Smooth muscle cell (in vitro differentiated cells): ENCODE data around the gene WSCD1. TPM values are rescaled to one million over a fixed set of nuclear protein-coding genes. Genes with fewer than 3 reads are reported as not detected.

ENCODE experiments used
- DNase-seq: peaks from one replicate; lab custom pipeline; 2025; ENCODE audit not compliant: unreplicated experiment; lab: John Stamatoyannopoulos, UW
- H2AFZ ChIP-seq: fragments of 200-600 bp; sonication (generic); 2 replicates; pipeline ENCODE4 v1.6.0; 2016; ENCODE audit warnings: antibody characterized with exemption, low read depth, mild to moderate bottlenecking
- H3F3A ChIP-seq: fragments of 200-600 bp; sonication (generic); 2 replicates; pipeline ENCODE4 v1.6.0; 2017; ENCODE audit warnings: antibody characterized with exemption, low read depth
- H3K27ac ChIP-seq: fragments of 200-600 bp; sonication (generic); 2 replicates; pipeline ENCODE4 v1.5.1; 2016; ENCODE audit warnings: low read depth, mild to moderate bottlenecking
- H3K27me3 ChIP-seq: fragments of 200-600 bp; sonication (generic); 2 replicates; pipeline ENCODE4 v1.6.1; 2016; ENCODE audit warnings: low read depth, mild to moderate bottlenecking
- H3K36me3 ChIP-seq: fragments of 200-600 bp; sonication (generic); 2 replicates; pipeline ENCODE4 v1.5.1; 2016; ENCODE audit warnings: low read depth
- H3K4me1 ChIP-seq: fragments of 200-600 bp; sonication (generic); 2 replicates; pipeline ENCODE4 v1.5.1; 2016; ENCODE audit warnings: low read depth
- H3K4me2 ChIP-seq: fragments of 200-600 bp; sonication (generic); 2 replicates; pipeline ENCODE4 v1.6.0; 2016; ENCODE audit warnings: mild to moderate bottlenecking
- H3K4me3 ChIP-seq: fragments of 200-600 bp; sonication (generic); 2 replicates; pipeline ENCODE4 v1.5.1; 2016; ENCODE audit warnings: mild to moderate bottlenecking
- H3K79me2 ChIP-seq: fragments of 200-600 bp; sonication (generic); 2 replicates; pipeline ENCODE4 v1.6.0; 2016; ENCODE audit warnings: low read depth, mild to moderate bottlenecking
- H3K9ac ChIP-seq: fragments of 200-600 bp; sonication (generic); 2 replicates; pipeline ENCODE4 v1.6.0; 2016; ENCODE audit warnings: low read depth
- H3K9me3 ChIP-seq: fragments of 200-600 bp; sonication (generic); replicated peaks from 2 replicates; pipeline ENCODE4 v1.5.1; 2016; ENCODE audit warnings: low read depth
- H4K20me1 ChIP-seq: fragments of 200-600 bp; sonication (generic); 2 replicates; pipeline ENCODE4 v1.6.0; 2016; ENCODE audit warnings: low read depth
- WGBS: methylation state at CpG from one replicate; pipeline ENCODE4 v1.1.7; 2016; ENCODE audit warnings: low lambda C conversion rate; 5-methylcytosine and 5-hydroxymethylcytosine counted together
- polyA plus RNA-seq: library from polyadenylated mRNA; unstranded; fragments of >200 nt; fragmentation: Nextera tagmentation; extraction: Ambion mirVana; gene quantifications from 2 replicates; pipeline ENCODE4 v1.2.1, GENCODE V29; 2016
- total RNA-seq: library from RNA; depleted of rRNA; stranded (reverse); fragments of >200 nt; gene quantifications from 2 replicates; pipeline ENCODE4 v1.2.3, GENCODE V29; 2014
- TF ChIP-seq, protein P1 (sequence below): fragments of 200-600 bp; sonication (generic); IDR thresholded peaks from 2 replicates; pipeline ENCODE4 v1.5.1; 2017; ENCODE audit warnings: borderline replicate concordance, mild to moderate bottlenecking, antibody characterized with exemption; ENCODE audit not compliant: insufficient read depth, poor library complexity, severe bottlenecking

The WSCD1 gene
- total and polyA plus RNA-seq, 2 experiments from 2014 or later = 0.18 TPM

DNA sequence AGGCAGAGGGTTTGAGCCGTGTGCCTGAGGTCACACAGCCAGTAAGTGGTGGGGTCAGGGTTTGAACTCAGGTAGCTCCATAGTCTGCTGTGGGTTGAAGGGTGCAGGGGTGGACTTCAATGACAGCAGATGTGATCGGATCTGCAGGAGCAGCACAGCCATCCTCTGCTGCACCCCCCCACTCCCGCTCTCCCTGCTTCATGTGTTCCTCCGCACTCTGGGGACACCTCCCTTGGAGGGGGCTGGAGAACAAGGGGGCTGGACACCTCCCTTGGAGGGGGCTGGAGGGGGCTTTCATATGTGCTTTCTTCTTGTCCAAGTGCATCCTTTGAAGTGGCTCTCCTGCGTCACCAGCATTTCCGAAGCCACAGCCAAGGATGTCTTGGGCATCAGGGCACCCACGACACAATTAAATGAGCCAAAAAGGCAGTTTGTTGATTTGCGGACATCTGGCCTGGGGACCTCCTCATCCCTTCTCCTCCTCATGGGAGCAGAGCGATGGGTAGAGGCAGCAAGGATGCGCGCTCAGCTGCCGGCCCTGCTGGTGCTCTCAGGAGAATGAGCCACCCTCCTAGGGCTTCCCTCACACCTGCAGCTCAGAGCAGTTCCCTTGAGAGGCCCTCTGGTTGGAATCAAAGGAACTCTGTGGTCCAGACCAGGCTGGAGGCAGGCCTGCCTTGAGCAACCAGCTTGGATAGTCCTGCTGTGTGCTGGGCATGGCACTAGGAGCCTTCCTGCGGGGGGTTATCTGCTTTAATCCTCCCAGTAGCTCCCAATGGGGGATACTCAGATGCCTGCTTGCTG lies 26.2 kb downstream of the WSCD1 start:
- Histone ChIP-seq H3K9me3 (no peaks in the 10 kb centered on the region), H3K4me3 (no peak overlapping the region), H2AFZ (no peak overlapping the region), H4K20me1 (no peaks in the 10 kb centered on the region), H3F3A (no peaks in the 10 kb centered on the region), H3K4me2 (no peak overlapping the region), H3K79me2 (no peaks in the 10 kb centered on the region), H3K27ac (no peak overlapping the region), H3K27me3 (peaks cover 28% of the 10 kb centered on the region), H3K36me3 (no peaks in the 10 kb centered on the region), H3K4me1 (peaks cover 7% of the 10 kb centered on the region), H3K9ac (no peak overlapping the region)
- DNase-seq = no peak
- WGBS = 94% methylated on average over 10 of the region's 13 CpGs
- TF ChIP-seq, protein P1, sequence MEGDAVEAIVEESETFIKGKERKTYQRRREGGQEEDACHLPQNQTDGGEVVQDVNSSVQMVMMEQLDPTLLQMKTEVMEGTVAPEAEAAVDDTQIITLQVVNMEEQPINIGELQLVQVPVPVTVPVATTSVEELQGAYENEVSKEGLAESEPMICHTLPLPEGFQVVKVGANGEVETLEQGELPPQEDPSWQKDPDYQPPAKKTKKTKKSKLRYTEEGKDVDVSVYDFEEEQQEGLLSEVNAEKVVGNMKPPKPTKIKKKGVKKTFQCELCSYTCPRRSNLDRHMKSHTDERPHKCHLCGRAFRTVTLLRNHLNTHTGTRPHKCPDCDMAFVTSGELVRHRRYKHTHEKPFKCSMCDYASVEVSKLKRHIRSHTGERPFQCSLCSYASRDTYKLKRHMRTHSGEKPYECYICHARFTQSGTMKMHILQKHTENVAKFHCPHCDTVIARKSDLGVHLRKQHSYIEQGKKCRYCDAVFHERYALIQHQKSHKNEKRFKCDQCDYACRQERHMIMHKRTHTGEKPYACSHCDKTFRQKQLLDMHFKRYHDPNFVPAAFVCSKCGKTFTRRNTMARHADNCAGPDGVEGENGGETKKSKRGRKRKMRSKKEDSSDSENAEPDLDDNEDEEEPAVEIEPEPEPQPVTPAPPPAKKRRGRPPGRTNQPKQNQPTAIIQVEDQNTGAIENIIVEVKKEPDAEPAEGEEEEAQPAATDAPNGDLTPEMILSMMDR = no peak

DNA sequence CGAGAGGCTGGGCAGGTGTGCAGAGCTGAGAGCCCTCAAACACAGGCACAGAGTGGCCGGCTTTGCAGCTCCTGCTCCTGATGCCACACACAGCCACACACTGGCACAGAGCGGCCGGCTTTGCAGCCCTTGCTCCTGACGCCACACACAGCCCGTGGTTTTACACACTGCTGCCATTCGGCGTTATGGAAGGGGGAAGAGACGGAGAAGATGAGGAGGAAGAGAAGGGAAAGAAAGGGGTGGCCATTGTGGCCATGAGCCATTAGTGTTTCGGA lies 26.8 kb downstream of the WSCD1 start:
- H2AFZ ChIP-seq = no peak overlapping the region
- no peak for DNase-seq
- no peaks in the 10 kb centered on the region for H3K36me3 ChIP-seq
- H3K9ac ChIP-seq = no peak overlapping the region
- H3K27ac ChIP-seq = no peak overlapping the region
- 89% methylated on average over 10 of the region's 10 CpGs for WGBS
- TF ChIP-seq, protein P1 = no peak
- peaks cover 7% of the 10 kb centered on the region for H3K4me1 ChIP-seq
- H3K79me2 ChIP-seq = no peaks in the 10 kb centered on the region
- H3K4me2 ChIP-seq = no peak overlapping the region
- no peaks in the 10 kb centered on the region for H3F3A ChIP-seq
- no peaks in the 10 kb centered on the region for H4K20me1 ChIP-seq
- H3K9me3 ChIP-seq = no peaks in the 10 kb centered on the region
- no peak overlapping the region for H3K4me3 ChIP-seq
- H3K27me3 ChIP-seq = peaks cover 33% of the 10 kb centered on the region

GRCh38 chr17:6098050-6098822 lies 28.1 kb downstream of the WSCD1 start:
- TF ChIP-seq, protein P1 = no peak
- peaks cover 7% of the 10 kb centered on the region for H3K4me1 ChIP-seq

More at GRCh38 chr17:6098050-6098822, 28.1 kb downstream of the WSCD1 start:
- Histone ChIP-seq H2AFZ (no peak overlapping the region), H4K20me1 (no peaks in the 10 kb centered on the region), H3K4me2 (no peak overlapping the region), H3F3A (no peaks in the 10 kb centered on the region), H3K9me3 (no peaks in the 10 kb centered on the region), H3K79me2 (no peaks in the 10 kb centered on the region), H3K27ac (no peak overlapping the region), H3K9ac (no peak overlapping the region), H3K36me3 (no peaks in the 10 kb centered on the region), H3K27me3 (peaks cover 44% of the 10 kb centered on the region), H3K4me3 (no peak overlapping the region)
- no peak for DNase-seq
- 71% methylated on average over 11 of the region's 11 CpGs for WGBS
